HCT116 (cell line): ENCODE data around the gene DYRK1B.

Source experiments
- CEBPB ChIP-seq: IDR thresholded peaks from 2 replicates; pipeline ENCODE4 v1.6.1; 2012; ENCODE audit warnings: low read depth
- ELF1 ChIP-seq: IDR thresholded peaks from 2 replicates; pipeline ENCODE4 v1.6.1; 2012; ENCODE audit warnings: low read depth, borderline replicate concordance
- POLR2A ChIP-seq: IDR thresholded peaks from 2 replicates; pipeline ENCODE4 v1.7.0; 2011; ENCODE audit warnings: borderline replicate concordance; ENCODE audit not compliant: insufficient read depth, insufficient read length; ENCODE audit errors: extremely low read depth
- POLR2AphosphoS5 ChIP-seq: IDR thresholded peaks from 2 replicates; pipeline ENCODE4 v1.6.1; 2011; ENCODE audit warnings: mild to moderate bottlenecking, low read depth, low read length, moderate library complexity
- RAD21 ChIP-seq: IDR thresholded peaks from 2 replicates; pipeline ENCODE4 v1.6.1; 2012; ENCODE audit warnings: low read depth, mild to moderate bottlenecking
- SIN3A ChIP-seq: IDR thresholded peaks from 2 replicates; pipeline ENCODE4 v1.6.1; 2012; ENCODE audit warnings: low read depth
- YY1 ChIP-seq: IDR thresholded peaks from 2 replicates; pipeline ENCODE4 v1.6.1; 2011; ENCODE audit warnings: low read length, low read depth, moderate library complexity, mild to moderate bottlenecking; ENCODE audit not compliant: insufficient replicate concordance; ENCODE audit errors: extremely low read depth
- ZNF274 ChIP-seq: fragments of 200-500 bp; sonication (Bioruptor generic); IDR thresholded peaks from 2 replicates; pipeline ENCODE4 v1.6.1; 2014; ENCODE audit warnings: mild to moderate bottlenecking, low read depth, low read length, inconsistent platforms
- TF ChIP-seq, protein P1 (sequence below), 3 experiments: fragments of 200-600 bp in 1 of 3; sonication (generic) in 1 of 3; IDR thresholded peaks in 2 of 3; conservative IDR thresholded peaks in 1 of 3; 2 replicates each; pipeline ENCODE4 v1.5.1; 2012 to 2017; ENCODE audit warnings: low read depth in 2 of 3, low read length in 2 of 3, antibody characterized with exemption in 1 of 3, borderline replicate concordance in 1 of 3, control low read depth in 1 of 3, mild to moderate bottlenecking in 1 of 3, mixed read lengths in 1 of 3, mixed run types in 1 of 3, moderate library complexity in 1 of 3; ENCODE audit not compliant: insufficient read depth in 1 of 3
- TF ChIP-seq, protein P2 (sequence below): IDR thresholded peaks from 2 replicates; pipeline ENCODE4 v1.6.1; 2012
- TF ChIP-seq, protein P3 (sequence below): IDR thresholded peaks from 2 replicates; pipeline ENCODE4 v1.6.1; 2012
- TF ChIP-seq, protein P4 (sequence below): IDR thresholded peaks from 2 replicates; pipeline ENCODE4 v1.6.1; 2012; ENCODE audit warnings: low read depth

DNA sequence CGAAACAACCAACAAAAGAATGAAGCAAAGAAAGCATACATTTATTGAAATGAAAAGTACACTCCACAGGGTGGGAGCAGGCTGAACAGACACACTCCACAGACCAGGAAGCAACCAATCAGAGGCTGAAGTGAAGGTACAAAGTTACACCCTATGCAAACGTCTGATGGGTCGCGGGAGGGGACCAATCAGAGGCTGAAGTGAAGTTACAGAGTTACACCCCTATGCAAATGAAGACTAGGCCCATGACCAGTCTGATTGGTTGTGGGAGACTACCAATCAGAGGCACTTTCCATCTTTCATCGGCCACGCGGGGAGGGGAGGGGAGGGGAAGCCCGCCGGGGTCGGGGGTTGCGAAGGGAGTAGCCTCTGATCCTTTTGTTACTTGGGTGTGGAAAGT is 24.6 kb upstream of the DYRK1B start:
- TF ChIP-seq POLR2AphosphoS5 (no peak), POLR2A (no peak), SIN3A (no peak), YY1 (no peak), CEBPB (no peak), RAD21 (no peak), ZNF274 (no peak), ELF1 (no peak)
- TF ChIP-seq, protein P1, sequence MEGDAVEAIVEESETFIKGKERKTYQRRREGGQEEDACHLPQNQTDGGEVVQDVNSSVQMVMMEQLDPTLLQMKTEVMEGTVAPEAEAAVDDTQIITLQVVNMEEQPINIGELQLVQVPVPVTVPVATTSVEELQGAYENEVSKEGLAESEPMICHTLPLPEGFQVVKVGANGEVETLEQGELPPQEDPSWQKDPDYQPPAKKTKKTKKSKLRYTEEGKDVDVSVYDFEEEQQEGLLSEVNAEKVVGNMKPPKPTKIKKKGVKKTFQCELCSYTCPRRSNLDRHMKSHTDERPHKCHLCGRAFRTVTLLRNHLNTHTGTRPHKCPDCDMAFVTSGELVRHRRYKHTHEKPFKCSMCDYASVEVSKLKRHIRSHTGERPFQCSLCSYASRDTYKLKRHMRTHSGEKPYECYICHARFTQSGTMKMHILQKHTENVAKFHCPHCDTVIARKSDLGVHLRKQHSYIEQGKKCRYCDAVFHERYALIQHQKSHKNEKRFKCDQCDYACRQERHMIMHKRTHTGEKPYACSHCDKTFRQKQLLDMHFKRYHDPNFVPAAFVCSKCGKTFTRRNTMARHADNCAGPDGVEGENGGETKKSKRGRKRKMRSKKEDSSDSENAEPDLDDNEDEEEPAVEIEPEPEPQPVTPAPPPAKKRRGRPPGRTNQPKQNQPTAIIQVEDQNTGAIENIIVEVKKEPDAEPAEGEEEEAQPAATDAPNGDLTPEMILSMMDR (IDR thresholded peaks at IDR 0.05 in 2 of 3, conservative IDR thresholded peaks at IDR 0.05 in 1 of 3; ENCODE audit: borderline replicate concordance in 1 of 3, insufficient read depth in 1 of 3, low read depth in 2 of 3, low read length in 2 of 3) = no peak
- TF ChIP-seq, protein P2, sequence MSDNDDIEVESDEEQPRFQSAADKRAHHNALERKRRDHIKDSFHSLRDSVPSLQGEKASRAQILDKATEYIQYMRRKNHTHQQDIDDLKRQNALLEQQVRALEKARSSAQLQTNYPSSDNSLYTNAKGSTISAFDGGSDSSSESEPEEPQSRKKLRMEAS = no peak
- TF ChIP-seq, protein P3, sequence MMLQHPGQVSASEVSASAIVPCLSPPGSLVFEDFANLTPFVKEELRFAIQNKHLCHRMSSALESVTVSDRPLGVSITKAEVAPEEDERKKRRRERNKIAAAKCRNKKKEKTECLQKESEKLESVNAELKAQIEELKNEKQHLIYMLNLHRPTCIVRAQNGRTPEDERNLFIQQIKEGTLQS = no peak
- TF ChIP-seq, protein P4, sequence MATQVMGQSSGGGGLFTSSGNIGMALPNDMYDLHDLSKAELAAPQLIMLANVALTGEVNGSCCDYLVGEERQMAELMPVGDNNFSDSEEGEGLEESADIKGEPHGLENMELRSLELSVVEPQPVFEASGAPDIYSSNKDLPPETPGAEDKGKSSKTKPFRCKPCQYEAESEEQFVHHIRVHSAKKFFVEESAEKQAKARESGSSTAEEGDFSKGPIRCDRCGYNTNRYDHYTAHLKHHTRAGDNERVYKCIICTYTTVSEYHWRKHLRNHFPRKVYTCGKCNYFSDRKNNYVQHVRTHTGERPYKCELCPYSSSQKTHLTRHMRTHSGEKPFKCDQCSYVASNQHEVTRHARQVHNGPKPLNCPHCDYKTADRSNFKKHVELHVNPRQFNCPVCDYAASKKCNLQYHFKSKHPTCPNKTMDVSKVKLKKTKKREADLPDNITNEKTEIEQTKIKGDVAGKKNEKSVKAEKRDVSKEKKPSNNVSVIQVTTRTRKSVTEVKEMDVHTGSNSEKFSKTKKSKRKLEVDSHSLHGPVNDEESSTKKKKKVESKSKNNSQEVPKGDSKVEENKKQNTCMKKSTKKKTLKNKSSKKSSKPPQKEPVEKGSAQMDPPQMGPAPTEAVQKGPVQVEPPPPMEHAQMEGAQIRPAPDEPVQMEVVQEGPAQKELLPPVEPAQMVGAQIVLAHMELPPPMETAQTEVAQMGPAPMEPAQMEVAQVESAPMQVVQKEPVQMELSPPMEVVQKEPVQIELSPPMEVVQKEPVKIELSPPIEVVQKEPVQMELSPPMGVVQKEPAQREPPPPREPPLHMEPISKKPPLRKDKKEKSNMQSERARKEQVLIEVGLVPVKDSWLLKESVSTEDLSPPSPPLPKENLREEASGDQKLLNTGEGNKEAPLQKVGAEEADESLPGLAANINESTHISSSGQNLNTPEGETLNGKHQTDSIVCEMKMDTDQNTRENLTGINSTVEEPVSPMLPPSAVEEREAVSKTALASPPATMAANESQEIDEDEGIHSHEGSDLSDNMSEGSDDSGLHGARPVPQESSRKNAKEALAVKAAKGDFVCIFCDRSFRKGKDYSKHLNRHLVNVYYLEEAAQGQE = no peak
